ENCODE results near the gene NBPF11.
A peak's percentile ranks its signal among the peaks of the same experiment; 100 is the strongest.
"Not testable (repeated sequence)": the region's sequence is repeated elsewhere in the genome, so short reads cannot be mapped to it uniquely, and the experiment has no call there.

The NBPF11 gene

DNA sequence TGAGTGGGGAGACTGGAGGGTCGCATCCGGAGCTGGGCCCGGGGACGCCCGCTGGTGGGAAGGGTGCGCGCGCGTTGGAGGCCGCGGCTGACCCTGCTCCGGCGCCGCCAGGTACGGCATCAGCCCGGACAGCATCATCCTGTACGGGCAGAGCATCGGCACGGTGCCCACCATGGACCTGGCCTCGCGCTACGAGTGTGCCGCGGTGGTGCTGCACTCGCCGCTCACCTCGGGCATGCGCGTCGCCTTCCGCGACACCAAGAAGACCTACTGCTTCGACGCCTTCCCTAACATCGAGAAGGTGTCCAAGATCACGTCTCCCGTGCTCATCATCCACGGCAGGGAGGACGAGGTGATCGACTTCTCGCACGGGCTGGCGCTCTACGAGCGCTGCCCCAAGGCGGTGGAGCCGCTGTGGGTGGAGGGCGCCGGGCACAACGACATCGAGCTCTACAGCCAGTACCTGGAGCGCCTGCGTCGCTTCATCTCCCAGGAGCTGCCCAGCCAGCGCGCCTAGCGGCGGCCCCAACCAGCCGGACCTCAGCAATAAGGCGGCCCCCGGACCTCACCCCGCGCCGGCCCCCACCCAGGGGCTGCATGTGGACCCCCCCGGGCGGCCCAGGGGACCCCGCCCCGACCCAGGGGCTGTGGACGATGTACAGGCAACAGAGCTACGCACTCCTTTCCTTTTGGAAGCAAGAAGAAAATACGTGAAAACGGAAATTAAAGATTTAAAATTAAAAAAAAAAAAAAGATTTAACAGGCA lies 2.8 kb downstream of the NBPF11 start:
- not testable (repeated sequence) for DNase-seq

DNA sequence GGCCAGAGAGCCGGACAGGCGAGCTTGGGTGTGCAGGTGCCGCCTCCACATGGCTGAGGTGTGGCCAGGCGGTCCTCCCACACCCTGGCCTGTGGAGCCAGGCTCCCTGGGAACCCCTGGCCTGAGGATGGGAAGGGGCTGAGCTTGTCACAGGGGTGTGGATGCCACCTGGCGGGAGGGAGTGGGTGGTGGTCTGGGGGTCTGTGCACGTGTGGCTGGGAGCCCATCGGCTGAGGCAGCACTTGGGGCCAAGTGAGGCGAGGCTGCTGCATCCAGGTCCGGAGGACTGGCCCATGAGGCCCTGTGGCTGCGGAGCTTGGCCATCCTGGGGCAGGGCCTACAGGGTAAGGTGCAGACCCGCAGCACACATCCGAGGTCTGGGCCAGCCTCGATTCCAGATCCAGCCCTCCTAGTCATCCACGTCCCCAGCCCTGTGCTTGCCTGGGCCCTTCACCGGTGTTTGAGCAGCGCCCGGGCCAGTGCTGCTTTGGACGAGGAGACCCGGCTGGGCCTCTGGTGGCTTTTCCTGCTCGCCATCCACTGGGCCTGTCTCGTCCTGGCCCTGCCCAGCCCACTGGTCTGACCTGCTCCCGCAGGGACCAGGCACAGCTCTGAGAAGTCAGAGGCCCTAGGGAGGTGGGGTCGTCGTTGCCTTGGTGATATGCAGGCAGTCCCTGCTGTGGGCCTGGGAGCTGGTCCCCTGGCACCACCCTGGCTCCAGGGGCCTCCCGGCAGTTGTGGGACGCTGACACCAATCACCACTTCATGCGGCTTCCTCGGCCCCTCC lies 4.8 kb downstream of the NBPF11 start:
- DNase-seq = not testable (repeated sequence)

DNA sequence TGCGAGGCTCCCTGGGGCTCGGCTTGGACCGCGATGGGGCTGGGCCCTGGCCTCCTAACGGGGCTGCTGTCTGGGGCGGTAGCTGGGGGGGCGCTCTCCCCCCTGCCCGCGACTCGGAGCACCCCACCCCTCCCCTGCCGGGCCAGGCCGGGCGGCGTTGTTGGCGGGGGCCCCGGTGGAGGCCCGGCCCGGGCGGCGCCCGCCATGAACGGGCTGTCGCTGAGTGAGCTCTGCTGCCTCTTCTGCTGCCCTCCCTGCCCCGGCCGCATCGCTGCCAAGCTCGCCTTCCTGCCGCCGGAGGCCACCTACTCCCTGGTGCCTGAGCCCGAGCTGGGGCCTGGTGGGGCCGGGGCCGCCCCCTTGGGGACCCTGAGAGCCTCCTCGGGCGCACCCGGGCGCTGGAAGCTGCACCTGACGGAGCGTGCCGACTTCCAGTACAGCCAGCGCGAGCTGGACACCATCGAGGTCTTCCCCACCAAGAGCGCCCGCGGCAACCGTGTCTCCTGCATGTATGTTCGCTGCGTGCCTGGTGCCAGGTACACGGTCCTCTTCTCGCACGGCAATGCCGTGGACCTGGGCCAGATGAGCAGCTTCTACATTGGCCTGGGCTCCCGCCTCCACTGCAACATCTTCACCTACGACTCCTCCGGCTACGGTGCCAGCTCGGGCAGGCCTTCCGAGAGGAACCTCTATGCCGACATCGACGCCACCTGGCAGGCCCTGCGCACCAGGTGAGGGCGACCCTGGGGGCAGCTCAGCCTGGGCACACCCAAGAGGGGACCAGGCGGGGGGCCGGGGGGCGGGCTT lies 5.7 kb downstream of the NBPF11 start:
- DNase-seq = not testable (repeated sequence)

DNA sequence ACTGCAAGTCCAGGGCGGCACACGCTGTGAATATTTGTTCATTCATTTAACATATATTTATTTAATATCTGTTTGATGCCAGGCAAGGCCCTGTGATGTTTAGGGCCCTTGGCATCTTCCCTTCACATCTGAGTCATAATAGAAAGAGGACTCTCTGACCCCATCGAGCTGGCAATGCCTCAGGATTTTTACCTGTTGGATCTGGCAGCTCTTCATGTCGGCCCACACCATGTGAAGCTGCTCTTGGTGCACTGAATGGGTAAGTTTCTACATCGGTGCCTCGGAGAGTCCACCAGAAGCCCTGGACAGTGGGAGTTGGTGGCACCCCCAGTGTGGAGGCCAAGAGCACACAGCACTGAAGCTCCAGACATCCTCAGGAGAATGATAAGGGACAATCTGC lies 8.9 kb downstream of the NBPF11 start:
- not testable (repeated sequence) for DNase-seq

- DNase-seq = not testable (repeated sequence)
Measured at GRCh38 chr1:148141936-148142335, 10.1 kb downstream of the NBPF11 start.

- DNase-seq = not testable (repeated sequence)
Measured at GRCh38 chr1:148138606-148139005, 13.5 kb downstream of the NBPF11 start.

GRCh38 chr1:148122341-148122740 lies 29.7 kb downstream of the NBPF11 start:
- not testable (repeated sequence) for DNase-seq

DNA sequence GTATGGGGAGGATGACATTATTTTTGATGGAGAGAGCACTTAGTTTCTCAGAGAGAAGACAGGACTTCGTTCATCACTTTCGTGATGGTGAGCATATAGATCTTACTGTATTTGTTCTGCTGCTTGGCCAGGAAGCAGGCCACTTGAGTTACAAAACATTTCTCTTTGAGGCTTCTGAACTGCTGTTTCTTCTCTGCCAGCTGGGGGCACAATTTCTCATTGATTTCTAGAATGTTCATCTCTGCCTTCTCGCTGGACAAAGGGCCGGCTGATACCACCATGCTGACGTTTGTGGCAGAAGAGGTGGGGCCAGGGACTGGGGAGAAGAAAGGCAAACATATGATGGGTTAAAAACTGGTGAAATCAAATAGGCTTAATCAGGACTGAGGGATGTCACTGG lies 31.7 kb downstream of the NBPF11 start:
- peak; percentile 5 to 11 for DNase-seq

DNA sequence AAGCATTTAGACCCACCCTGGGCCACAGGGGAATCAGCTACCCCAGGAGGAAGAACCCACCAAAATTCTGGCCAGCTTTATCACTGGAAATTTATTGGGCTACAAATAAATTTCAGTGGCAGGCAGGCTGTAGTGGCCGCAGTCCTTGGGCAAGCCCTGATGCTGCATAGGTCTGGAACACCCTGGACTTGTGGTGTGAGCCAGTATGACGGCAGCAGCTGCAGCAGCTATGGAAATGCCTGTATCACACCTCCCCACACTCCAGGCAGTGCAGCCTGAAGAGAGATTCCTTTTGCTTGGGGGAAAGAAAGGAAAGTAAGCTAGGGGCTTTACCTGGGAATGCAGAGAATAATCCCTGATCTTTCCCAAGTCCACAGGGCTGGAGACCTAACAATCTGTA lies 56.3 kb downstream of the NBPF11 start:
- not testable (repeated sequence) for DNase-seq

DNA sequence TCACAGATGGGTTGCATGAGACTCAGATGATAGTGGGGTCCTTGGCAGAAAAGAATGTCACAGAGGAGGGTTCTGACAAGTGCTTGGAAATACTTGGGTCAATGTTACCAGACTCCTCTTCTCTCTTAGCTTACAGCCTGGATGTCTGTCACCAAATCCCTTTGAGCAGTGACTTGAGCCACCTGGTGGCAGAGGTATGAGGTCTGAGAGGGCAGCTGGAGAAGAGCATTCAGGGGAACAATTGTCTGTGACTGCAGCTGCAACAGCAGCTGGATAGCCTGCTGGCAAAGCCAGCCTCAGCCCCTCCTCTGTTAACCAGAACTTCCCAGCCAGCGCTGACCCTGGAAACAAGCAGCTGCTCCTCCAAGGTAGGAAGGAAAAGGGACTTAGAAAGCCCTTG lies 65.9 kb downstream of the NBPF11 start:
- DNase-seq = not testable (repeated sequence)

GRCh38 chr1:148081205-148081604 lies 70.9 kb downstream of the NBPF11 start:
- not testable (repeated sequence) for DNase-seq

DNA sequence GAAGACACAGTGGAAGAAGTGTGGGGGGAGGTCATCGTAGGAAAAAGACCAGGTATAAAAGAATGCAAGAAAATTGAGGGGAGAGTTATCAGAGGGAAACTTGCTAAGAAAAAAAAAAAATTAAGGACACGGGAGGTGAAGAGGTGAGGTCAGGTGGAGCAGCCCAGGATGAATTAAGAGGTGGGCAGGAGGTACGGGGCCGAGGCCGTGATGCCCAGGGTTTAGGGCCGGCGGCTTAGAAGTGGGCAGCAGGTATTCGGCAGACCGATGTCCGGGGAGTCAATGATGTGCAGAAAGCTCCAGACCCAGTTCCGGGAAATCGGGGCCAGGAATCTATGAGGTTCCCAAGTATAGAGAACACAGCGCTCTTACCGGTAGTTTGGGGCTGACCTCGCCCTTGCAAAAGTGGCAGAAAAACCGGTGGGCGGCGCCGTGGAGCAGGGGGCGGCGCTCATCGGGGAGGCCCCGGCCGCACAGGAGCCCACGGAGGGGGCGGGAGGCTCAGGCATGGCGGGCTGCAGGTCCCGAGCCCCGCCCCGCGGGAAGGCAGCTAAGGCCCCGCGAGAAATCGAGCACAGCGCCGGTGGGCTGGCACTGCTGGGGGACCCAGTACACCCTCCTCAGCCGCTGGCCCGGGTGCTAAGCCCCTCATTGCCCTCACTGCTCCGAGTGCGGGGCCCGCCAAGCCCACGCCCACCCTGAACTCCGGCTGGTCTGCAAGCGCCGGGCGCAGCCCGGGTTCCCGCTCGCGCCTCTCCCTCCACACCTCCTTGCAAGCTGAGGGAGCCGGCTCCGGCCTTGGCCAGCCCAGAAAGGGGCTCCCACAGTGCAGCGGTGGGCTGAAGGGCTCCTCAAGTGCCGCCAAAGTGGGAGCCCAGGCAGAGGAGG lies 73.2 kb downstream of the NBPF11 start:
- not testable (repeated sequence) for DNase-seq

- DNase-seq = not testable (repeated sequence)
Measured at GRCh38 chr1:148078090-148078489, 74.0 kb downstream of the NBPF11 start.

DNA sequence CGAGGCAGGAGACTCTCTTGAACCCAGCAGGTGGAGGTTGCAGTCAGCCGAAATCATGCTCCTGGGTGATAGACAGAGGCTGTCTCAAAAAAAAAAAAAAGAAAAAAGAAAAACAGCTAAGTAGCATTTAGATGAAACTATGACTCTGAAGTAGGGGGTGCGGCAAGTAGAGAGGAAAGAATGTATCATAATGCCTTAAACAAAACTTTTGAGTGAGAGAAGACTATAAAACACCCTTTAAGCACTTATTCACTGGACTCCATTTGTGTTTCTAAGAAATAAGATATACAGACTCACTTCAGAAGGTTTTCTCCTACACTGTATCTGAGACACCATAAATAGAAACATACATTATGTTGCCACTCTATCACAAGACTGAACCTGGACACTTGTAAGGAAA lies 74.6 kb downstream of the NBPF11 start:
- DNase-seq = not testable (repeated sequence)

DNA sequence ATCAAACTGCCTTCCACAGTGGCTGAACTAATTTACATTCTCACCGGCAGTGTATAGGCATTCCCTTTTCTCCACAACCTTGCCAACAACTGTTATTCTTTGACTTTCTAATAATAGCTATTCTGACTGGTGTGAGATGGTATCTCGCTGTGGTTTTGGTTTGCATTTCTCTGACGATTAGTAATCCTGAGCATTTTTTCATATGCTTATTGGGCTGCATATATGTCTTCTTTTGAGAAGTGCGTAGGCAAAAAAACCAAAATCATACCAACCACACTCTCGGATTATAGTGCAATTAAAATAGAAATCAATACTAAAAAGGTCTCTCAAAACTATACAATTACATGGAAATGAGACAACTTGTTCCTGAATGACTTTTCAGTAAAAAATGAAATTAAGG lies 78.7 kb downstream of the NBPF11 start:
- DNase-seq = not testable (repeated sequence)

GRCh38 chr1:148068606-148069005 lies 83.5 kb downstream of the NBPF11 start:
- not testable (repeated sequence) for DNase-seq

GRCh38 chr1:148068201-148068600 lies 83.9 kb downstream of the NBPF11 start:
- not testable (repeated sequence) for DNase-seq

GRCh38 chr1:148060294-148060701 lies 91.8 kb downstream of the NBPF11 start:
- DNase-seq = not testable (repeated sequence)

DNA sequence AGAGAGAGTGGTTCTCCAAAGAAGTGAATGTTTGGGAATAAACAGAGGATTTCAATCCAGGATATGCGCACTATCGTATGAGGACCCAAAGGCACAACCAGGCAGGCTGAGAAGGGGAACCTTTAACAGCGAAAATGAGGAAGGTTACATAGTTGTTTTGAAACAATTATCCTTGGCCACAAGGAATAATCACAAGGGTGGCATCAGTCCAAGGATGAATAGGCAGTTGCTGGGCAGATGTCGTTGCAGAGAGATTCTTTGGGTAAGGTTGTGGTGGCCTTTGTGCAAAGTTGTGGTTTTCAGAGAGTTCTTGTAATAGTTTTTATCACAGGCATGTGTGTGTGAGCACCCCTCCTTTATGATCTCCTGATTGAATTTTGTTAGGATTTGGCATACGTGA lies 94.7 kb downstream of the NBPF11 start:
- peak; percentile 19 to 30 for DNase-seq

All from CD4-positive, alpha-beta T cell treated with Interleukin-4 for 1 hour (primary cell).